Adrenal gland (tissue), 5 donors: ENCODE results near the gene AGBL1.

ENCODE experiments used
- POLR2A ChIP-seq, 2 donors: fragments of 450-650 bp; IDR thresholded peaks; one replicate each; pipeline ENCODE4 v1.6.1; 2017; ENCODE audit warnings: antibody characterized with exemption in 2 of 2, mild to moderate bottlenecking in 2 of 2, moderate library complexity in 1 of 2
- TF ChIP-seq, protein P1 (sequence below), 6 experiments: fragments of 450-650 bp in 4 of 6; fragments of 200-600 bp in 2 of 6; sonication (generic) in 1 of 6; IDR thresholded peaks; 1 replicate in 5 of 6; 2 replicates in 1 of 6; pipeline versions ENCODE4 v1.5.1 to v1.8.0; 2016 to 2021; ENCODE audit warnings: antibody characterized with exemption in 6 of 6, mild to moderate bottlenecking in 2 of 6, moderate library complexity in 1 of 6
- donor health status: DM: no; HTN: no; CAD: no.

DNA sequence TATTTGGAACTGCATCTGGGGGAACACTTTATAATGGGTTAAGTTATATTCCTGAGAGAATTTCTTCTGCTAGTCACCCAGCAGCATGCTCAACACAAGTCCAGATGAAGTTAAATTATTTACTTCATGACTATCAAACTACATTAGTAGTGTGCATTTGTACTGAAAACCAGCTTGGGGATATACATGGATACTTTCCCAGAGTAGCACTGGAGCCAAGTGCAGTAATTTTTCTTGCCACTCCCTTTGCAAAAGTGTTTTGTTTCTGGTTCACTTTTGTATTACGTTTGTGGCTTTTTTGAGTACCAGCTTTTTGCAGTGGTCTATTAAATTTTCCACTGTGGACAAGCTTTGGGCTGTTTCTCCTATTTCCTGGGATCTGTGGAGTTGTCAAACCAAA, 243.0 kb downstream of the AGBL1 start:
- no peak for TF ChIP-seq POLR2A (IDR thresholded peaks at IDR 0.05)
- TF ChIP-seq, protein P1, sequence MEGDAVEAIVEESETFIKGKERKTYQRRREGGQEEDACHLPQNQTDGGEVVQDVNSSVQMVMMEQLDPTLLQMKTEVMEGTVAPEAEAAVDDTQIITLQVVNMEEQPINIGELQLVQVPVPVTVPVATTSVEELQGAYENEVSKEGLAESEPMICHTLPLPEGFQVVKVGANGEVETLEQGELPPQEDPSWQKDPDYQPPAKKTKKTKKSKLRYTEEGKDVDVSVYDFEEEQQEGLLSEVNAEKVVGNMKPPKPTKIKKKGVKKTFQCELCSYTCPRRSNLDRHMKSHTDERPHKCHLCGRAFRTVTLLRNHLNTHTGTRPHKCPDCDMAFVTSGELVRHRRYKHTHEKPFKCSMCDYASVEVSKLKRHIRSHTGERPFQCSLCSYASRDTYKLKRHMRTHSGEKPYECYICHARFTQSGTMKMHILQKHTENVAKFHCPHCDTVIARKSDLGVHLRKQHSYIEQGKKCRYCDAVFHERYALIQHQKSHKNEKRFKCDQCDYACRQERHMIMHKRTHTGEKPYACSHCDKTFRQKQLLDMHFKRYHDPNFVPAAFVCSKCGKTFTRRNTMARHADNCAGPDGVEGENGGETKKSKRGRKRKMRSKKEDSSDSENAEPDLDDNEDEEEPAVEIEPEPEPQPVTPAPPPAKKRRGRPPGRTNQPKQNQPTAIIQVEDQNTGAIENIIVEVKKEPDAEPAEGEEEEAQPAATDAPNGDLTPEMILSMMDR (IDR thresholded peaks at IDR 0.05), result no peak
